IMR-90 (cell line): Measurements from ENCODE around the gene LHFPL3. TPM values are rescaled to one million over a fixed set of nuclear protein-coding genes. Genes with fewer than 3 reads are reported as not detected.

Source experiments
- ATAC-seq: fragments of 200-7000 bp; cut with Tn5 transposase; 2 replicates; pipeline ENCODE4 v1.9.1; 2020; ENCODE audit warnings: low read depth, mild to moderate bottlenecking, moderate library complexity
- BruUV-seq: library from RNA; stranded (reverse); fragments of 400-500 nt; replicated peaks from 2 replicates; lab custom pipeline; 2021; lab: Mats Ljungman, UMichigan
- CTCF ChIA-PET: fragments of 300-600 bp; formaldehyde crosslinking; extraction: SDS; loops from one replicate; lab custom pipeline; 2021; ENCODE audit warnings: antibody characterized with exemption; lab: Yijun Ruan, JAX
- POLR2A ChIA-PET: fragments of 300-600 bp; sonication (Branson Sonifier 250); formaldehyde crosslinking; loops from one replicate; lab custom pipeline; 2022; ENCODE audit warnings: antibody characterized with exemption; ENCODE audit not compliant: unreplicated experiment; lab: Charles Lee
- DNase-seq: peaks from one replicate; pipeline ENCODE4 v3.0.0; 2013
- H2AFZ ChIP-seq: replicated peaks from 2 replicates; pipeline ENCODE3; 2013; ENCODE audit warnings: low read length, mild to moderate bottlenecking; ENCODE audit not compliant: poor library complexity
- H2AK5ac ChIP-seq: 2 replicates; pipeline ENCODE4 v1.6.1; 2013; ENCODE audit warnings: low read depth, low read length, inconsistent platforms
- H2AK9ac ChIP-seq: replicated peaks from 2 replicates; pipeline ENCODE3; 2013; ENCODE audit warnings: mild to moderate bottlenecking, low read depth, low read length, moderate library complexity; ENCODE audit not compliant: poor library complexity
- H2BK120ac ChIP-seq: 2 replicates; pipeline ENCODE4 v1.6.1; 2013; ENCODE audit warnings: low read depth, low read length, inconsistent platforms
- H2BK15ac ChIP-seq: 3 replicates; pipeline ENCODE4 v1.6.1; 2013; ENCODE audit warnings: low read depth, low read length, inconsistent platforms
- H2BK20ac ChIP-seq: 2 replicates; pipeline ENCODE4 v1.6.1; 2013; ENCODE audit warnings: low read depth, mild to moderate bottlenecking, inconsistent platforms, low read length, moderate library complexity
- H2BK5ac ChIP-seq: 2 replicates; pipeline ENCODE4 v1.6.1; 2013; ENCODE audit warnings: mild to moderate bottlenecking, low read depth, low read length, inconsistent platforms; ENCODE audit not compliant: poor library complexity, severe bottlenecking
- H3K14ac ChIP-seq: replicated peaks from 2 replicates; pipeline ENCODE4 v1.6.1; 2013; ENCODE audit warnings: low read depth, low read length, inconsistent platforms
- H3K18ac ChIP-seq: 2 replicates; pipeline ENCODE4 v1.6.1; 2013; ENCODE audit warnings: low read depth, low read length, control low read depth
- H3K23ac ChIP-seq: 2 replicates; pipeline ENCODE4 v1.6.1; 2013; ENCODE audit warnings: low read depth, low read length, inconsistent platforms
- H3K27ac ChIP-seq: 2 replicates; pipeline ENCODE4 v1.5.1; 2013; ENCODE audit warnings: mild to moderate bottlenecking, control low read depth, low read length; ENCODE audit not compliant: insufficient read depth
- H3K27me3 ChIP-seq: 2 replicates; pipeline ENCODE4 v1.6.1; 2013; ENCODE audit warnings: low read length; ENCODE audit not compliant: control insufficient read depth, insufficient read depth
- H3K36me3 ChIP-seq: 2 replicates; pipeline ENCODE4 v1.6.1; 2013; ENCODE audit warnings: low read length, mixed read lengths; ENCODE audit not compliant: control insufficient read depth, insufficient read depth
- H3K4ac ChIP-seq: 2 replicates; pipeline ENCODE4 v1.6.1; 2013; ENCODE audit warnings: low read depth, low read length, inconsistent platforms
- H3K4me1 ChIP-seq: 2 replicates; pipeline ENCODE4 v1.6.1; 2013; ENCODE audit warnings: low read length, mixed read lengths; ENCODE audit not compliant: control insufficient read depth, insufficient read depth
- H3K4me2 ChIP-seq: 2 replicates; pipeline ENCODE4 v1.6.1; 2013; ENCODE audit warnings: low read depth, mild to moderate bottlenecking, control low read depth, low read length, moderate library complexity
- H3K4me3 ChIP-seq: 2 replicates; pipeline ENCODE4 v1.5.1; 2013; ENCODE audit warnings: low read depth, mild to moderate bottlenecking, control low read depth, low read length, moderate library complexity; ENCODE audit not compliant: insufficient read depth
- H3K56ac ChIP-seq: 2 replicates; pipeline ENCODE4 v1.6.1; 2013; ENCODE audit warnings: low read length, inconsistent platforms; ENCODE audit not compliant: insufficient read depth; ENCODE audit errors: extremely low read depth
- H3K79me1 ChIP-seq, 2 experiments: 2 replicates each; pipeline ENCODE4 v1.6.1; 2013; ENCODE audit warnings: low read length in 2 of 2, inconsistent platforms in 1 of 2, low read depth in 1 of 2
- H3K9ac ChIP-seq: 2 replicates; pipeline ENCODE4 v1.6.1; 2013; ENCODE audit warnings: low read depth, low read length, control low read depth
- H3K9me1 ChIP-seq: 2 replicates; pipeline ENCODE4 v1.6.1; 2013; ENCODE audit warnings: low read length, inconsistent platforms; ENCODE audit not compliant: insufficient read depth
- H3K9me3 ChIP-seq: 2 replicates; pipeline ENCODE4 v1.6.1; 2013; ENCODE audit warnings: low read length; ENCODE audit not compliant: control insufficient read depth, insufficient read depth
- H4K20me1 ChIP-seq: 2 replicates; pipeline ENCODE4 v1.6.1; 2013; ENCODE audit warnings: low read length, inconsistent platforms; ENCODE audit not compliant: insufficient read depth
- H4K5ac ChIP-seq: 2 replicates; pipeline ENCODE4 v1.6.1; 2013; ENCODE audit warnings: mild to moderate bottlenecking, low read depth, low read length, control low read depth
- H4K8ac ChIP-seq, 2 experiments: 2 replicates each; pipeline ENCODE4 v1.6.1; 2013; ENCODE audit warnings: low read depth in 2 of 2, low read length in 2 of 2, control low read depth in 1 of 2, inconsistent platforms in 1 of 2
- H4K91ac ChIP-seq: 2 replicates; pipeline ENCODE4 v1.6.1; 2013; ENCODE audit warnings: low read depth, low read length, inconsistent platforms; ENCODE audit not compliant: insufficient read depth
- BHLHE40 ChIP-seq: fragments of 150-350 bp; IDR thresholded peaks from 2 replicates; pipeline ENCODE4 v1.6.1; 2016; ENCODE audit warnings: mild to moderate bottlenecking, low read depth, low read length
- CEBPB ChIP-seq: IDR thresholded peaks from 2 replicates; pipeline ENCODE4 v1.6.1; 2012; ENCODE audit warnings: low read depth, low read length, improper control_type of control experiment
- ELK1 ChIP-seq: fragments of 150-350 bp; IDR thresholded peaks from 2 replicates; pipeline ENCODE4 v1.6.1; 2016; ENCODE audit warnings: low read depth, mild to moderate bottlenecking, low read length, moderate library complexity, borderline replicate concordance
- FOS ChIP-seq: fragments of 150-350 bp; IDR thresholded peaks from 2 replicates; pipeline ENCODE4 v1.6.1; 2016; ENCODE audit warnings: low read depth, low read length
- MAFK ChIP-seq: IDR thresholded peaks from 2 replicates; pipeline ENCODE4 v1.6.1; 2012; ENCODE audit warnings: low read depth, low read length, improper control_type of control experiment
- MAZ ChIP-seq: IDR thresholded peaks from 2 replicates; pipeline ENCODE4 v1.6.1; 2012; ENCODE audit warnings: low read depth, mild to moderate bottlenecking, low read length, improper control_type of control experiment, moderate library complexity, borderline replicate concordance
- MXI1 ChIP-seq: IDR thresholded peaks from 2 replicates; pipeline ENCODE4 v1.6.1; 2012; ENCODE audit warnings: low read depth, mild to moderate bottlenecking, low read length, moderate library complexity, borderline replicate concordance
- NFE2L2 ChIP-seq: fragments of 150-350 bp; IDR thresholded peaks from 2 replicates; pipeline ENCODE4 v1.6.1; 2016; ENCODE audit warnings: low read depth, mild to moderate bottlenecking, low read length
- POLR2A ChIP-seq: IDR thresholded peaks from 2 replicates; pipeline ENCODE4 v1.6.1; 2012; ENCODE audit warnings: mild to moderate bottlenecking, low read depth, low read length
- RAD21 ChIP-seq: IDR thresholded peaks from 2 replicates; pipeline ENCODE4 v1.6.1; 2012; ENCODE audit warnings: low read length, improper control_type of control experiment
- RCOR1 ChIP-seq: IDR thresholded peaks from 2 replicates; pipeline ENCODE4 v1.6.1; 2012; ENCODE audit warnings: mild to moderate bottlenecking, low read length, improper control_type of control experiment; ENCODE audit not compliant: insufficient replicate concordance
- RFX5 ChIP-seq: IDR thresholded peaks from 2 replicates; pipeline ENCODE4 v1.8.0; 2012; ENCODE audit warnings: low read depth, mild to moderate bottlenecking, low read length, moderate library complexity
- SMC3 ChIP-seq: fragments of 150-350 bp; IDR thresholded peaks from 2 replicates; pipeline ENCODE4 v1.6.1; 2016; ENCODE audit warnings: low read depth, mild to moderate bottlenecking, antibody characterized with exemption, low read length, moderate library complexity
- WGBS, 2 experiments: methylation state at CpG; one replicate each; pipeline versions ENCODE4 v1.1.5 to v1.1.7; 2013; ENCODE audit warnings: missing lambda C conversion rate in 2 of 2; ENCODE audit not compliant: insufficient read length in 1 of 2; ENCODE audit errors: extremely low coverage in 2 of 2; 5-methylcytosine and 5-hydroxymethylcytosine counted together
- dilution Hi-C: fragments of 300-500 bp; cut with HindIII; formaldehyde crosslinking; loops from one replicate; pipeline ENCODE4 v1.14.3; 2018; ENCODE audit warnings: low sequenced_read_pairs; ENCODE audit not compliant: unreplicated experiment
- in situ Hi-C: fragments of 300-500 bp; cut with MboI; formaldehyde crosslinking; loops from 3 replicates; pipeline ENCODE4 v1.14.3; 2019; ENCODE audit warnings: low sequenced_read_pairs, inconsistent platforms, mixed read lengths
- intact Hi-C: fragments of 100-400 bp; cut with micrococcal nuclease; formaldehyde crosslinking; loops from 2 replicates; pipeline ENCODE4 v1.10.0; 2022
- polyA plus RNA-seq, 3 experiments: library from polyadenylated mRNA; depleted of rRNA; stranded (reverse); fragments of >200 nt; gene quantifications; 2 replicates each; pipeline ENCODE4 v1.2.3, GENCODE V29; 2012; ENCODE audit warnings: low replicate concordance in 1 of 3
- total RNA-seq: library from RNA; depleted of rRNA; stranded (reverse); fragments of >200 nt; gene quantifications from 2 replicates; pipeline ENCODE4 v1.2.3, GENCODE V29; 2012
- TF ChIP-seq, protein P1 (sequence below): fragments of 150-350 bp; IDR thresholded peaks from 2 replicates; pipeline ENCODE4 v1.6.1; 2017; ENCODE audit warnings: mild to moderate bottlenecking, antibody characterized with exemption, low read length, low read depth
- TF ChIP-seq, protein P2 (sequence below): conservative IDR thresholded peaks from 2 replicates; pipeline ENCODE4 v1.5.1; 2012; ENCODE audit warnings: mild to moderate bottlenecking, low read depth, low read length, improper control_type of control experiment

LHFPL3 gene
- total and polyA plus RNA-seq, 2 of the 4 experiments (the other 2 are of a cell fraction), result not detected

- CTCF ChIA-PET, result no interaction called here
Observed at GRCh38 chr7:104382616-104383015, 54.2 kb downstream of the LHFPL3 start.

More at GRCh38 chr7:104382616-104383015, 54.2 kb downstream of the LHFPL3 start:
- intact Hi-C loops (no loop called here), in situ Hi-C loops (no loop called here), dilution Hi-C loops (no loop called here)
- POLR2A ChIA-PET, result no interaction called here
- Histone ChIP-seq H3K4me3 (no peak overlapping the region), H3K27me3 (no peaks in the 10 kb centered on the region), H3K9ac (no peak overlapping the region), H2BK5ac (no peak overlapping the region), H2AK9ac (no peak overlapping the region), H3K14ac (no peak overlapping the region), H3K4me1 (no peaks in the 10 kb centered on the region), H4K8ac (no peak overlapping the region), H3K79me1 (no peaks in the 10 kb centered on the region), H3K9me1 (no peaks in the 10 kb centered on the region), H4K5ac (no peak overlapping the region), H2BK120ac (no peak overlapping the region), H3K36me3 (no peaks in the 10 kb centered on the region), H3K4ac (no peak overlapping the region), H3K9me3 (no peaks in the 10 kb centered on the region), H3K4me2 (no peak overlapping the region), H4K20me1 (no peaks in the 10 kb centered on the region), H2BK15ac (no peak overlapping the region), H2BK20ac (no peak overlapping the region), H3K56ac (no peak overlapping the region), H3K18ac (no peak overlapping the region), H2AK5ac (no peak overlapping the region), H3K27ac (no peak overlapping the region), H2AFZ (no peak overlapping the region), H4K91ac (no peak overlapping the region), H3K23ac (no peak overlapping the region)
- WGBS, 2 experiments, result 76% methylated on average over 2 of the region's 4 CpGs; no CpG with 5 or more reads in 1 of the 2 experiments
- BruUV-seq, result no TSS peak
- TF ChIP-seq, protein P1, sequence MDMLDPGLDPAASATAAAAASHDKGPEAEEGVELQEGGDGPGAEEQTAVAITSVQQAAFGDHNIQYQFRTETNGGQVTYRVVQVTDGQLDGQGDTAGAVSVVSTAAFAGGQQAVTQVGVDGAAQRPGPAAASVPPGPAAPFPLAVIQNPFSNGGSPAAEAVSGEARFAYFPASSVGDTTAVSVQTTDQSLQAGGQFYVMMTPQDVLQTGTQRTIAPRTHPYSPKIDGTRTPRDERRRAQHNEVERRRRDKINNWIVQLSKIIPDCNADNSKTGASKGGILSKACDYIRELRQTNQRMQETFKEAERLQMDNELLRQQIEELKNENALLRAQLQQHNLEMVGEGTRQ, result no peak
- TF ChIP-seq, protein P2, sequence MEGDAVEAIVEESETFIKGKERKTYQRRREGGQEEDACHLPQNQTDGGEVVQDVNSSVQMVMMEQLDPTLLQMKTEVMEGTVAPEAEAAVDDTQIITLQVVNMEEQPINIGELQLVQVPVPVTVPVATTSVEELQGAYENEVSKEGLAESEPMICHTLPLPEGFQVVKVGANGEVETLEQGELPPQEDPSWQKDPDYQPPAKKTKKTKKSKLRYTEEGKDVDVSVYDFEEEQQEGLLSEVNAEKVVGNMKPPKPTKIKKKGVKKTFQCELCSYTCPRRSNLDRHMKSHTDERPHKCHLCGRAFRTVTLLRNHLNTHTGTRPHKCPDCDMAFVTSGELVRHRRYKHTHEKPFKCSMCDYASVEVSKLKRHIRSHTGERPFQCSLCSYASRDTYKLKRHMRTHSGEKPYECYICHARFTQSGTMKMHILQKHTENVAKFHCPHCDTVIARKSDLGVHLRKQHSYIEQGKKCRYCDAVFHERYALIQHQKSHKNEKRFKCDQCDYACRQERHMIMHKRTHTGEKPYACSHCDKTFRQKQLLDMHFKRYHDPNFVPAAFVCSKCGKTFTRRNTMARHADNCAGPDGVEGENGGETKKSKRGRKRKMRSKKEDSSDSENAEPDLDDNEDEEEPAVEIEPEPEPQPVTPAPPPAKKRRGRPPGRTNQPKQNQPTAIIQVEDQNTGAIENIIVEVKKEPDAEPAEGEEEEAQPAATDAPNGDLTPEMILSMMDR, result no peak
- TF ChIP-seq CEBPB (no peak), MAFK (no peak), POLR2A (no peak), MXI1 (no peak), RAD21 (no peak), FOS (no peak), NFE2L2 (no peak), SMC3 (no peak), RCOR1 (no peak), ELK1 (no peak), MAZ (no peak), BHLHE40 (no peak), RFX5 (no peak)
- DNase-seq (no peak), ATAC-seq (no peak)
